GM19395 (cell line): Measurements from ENCODE around the gene PRRT1.
"Not testable (repeated sequence)": the region's sequence is repeated elsewhere in the genome, so short reads cannot be mapped to it uniquely, and the experiment has no call there.

Experiments used
- ATAC-seq: cut with Tn5 transposase; IDR thresholded peaks from one replicate; pipeline ENCODE4 v1.9.1; 2021; ENCODE audit warnings: mild to moderate bottlenecking, moderate library complexity; ENCODE audit not compliant: unreplicated experiment

Gene PRRT1

DNA sequence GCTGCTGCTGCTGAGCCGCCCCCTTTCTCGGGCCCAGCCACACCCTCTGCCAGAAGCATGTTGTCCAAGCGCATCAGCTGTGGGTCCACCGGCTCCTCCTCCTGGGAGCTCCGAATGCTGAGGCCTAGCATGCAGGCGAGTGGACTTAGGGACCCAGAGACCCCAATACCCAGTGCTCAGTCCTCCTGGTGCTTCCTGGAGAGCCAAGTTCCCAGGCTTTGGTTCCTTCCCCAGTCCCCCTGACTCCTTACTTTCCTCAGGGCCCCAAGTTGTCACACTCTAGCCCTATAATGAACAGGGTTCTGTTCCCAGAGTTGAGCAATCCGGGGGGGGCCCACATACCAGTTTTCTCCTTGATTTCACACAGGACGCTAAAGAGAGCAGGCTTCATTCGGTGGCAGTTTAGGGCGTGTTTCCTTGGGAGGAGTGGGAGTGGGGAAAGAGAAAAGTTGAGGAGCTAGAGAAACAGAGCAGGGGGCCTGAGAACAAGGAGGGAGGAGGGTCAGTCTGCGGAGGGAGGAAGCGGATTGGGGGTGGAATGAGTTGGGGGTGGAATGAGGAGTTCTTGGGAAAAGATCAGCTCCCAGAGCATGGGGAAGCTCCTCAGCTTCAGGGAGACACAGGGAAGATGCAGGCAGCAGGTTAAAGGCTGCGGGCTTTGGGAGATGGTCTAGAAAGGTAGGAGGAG lies 36.8 kb upstream of the PRRT1 start:
- ATAC-seq, result no peak

DNA sequence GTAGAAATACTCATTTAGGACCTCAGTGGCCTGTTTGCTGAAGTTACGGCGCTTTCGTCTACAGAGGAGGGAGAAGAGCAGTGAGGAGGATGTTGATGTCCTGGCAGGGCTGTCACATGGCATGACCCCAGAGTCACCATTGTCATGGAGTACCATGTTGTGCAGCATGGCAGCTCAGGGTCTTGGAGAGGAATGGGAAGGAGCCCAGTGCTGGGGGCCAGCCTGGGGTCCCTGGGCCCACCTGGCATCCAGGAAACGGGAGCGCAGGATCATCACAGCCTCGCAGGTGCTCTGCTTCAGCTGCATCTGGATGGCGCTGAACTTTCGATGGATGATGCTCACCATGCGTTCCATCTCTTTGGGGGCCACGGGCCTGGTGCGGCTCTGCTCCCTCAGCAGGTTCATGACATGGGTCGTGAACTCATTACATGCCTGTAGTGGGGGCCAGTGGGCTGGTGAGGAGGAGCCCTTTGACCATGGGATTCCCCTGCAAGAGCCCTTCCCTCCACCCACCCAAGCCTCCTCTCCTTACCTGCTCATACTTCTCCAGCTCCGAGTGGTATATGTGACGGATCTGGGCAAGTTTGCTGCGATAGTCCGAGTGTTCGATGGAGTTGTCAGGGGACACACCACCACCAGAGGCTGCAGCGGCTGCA lies 36.1 kb upstream of the PRRT1 start:
- not testable (repeated sequence) for ATAC-seq

DNA sequence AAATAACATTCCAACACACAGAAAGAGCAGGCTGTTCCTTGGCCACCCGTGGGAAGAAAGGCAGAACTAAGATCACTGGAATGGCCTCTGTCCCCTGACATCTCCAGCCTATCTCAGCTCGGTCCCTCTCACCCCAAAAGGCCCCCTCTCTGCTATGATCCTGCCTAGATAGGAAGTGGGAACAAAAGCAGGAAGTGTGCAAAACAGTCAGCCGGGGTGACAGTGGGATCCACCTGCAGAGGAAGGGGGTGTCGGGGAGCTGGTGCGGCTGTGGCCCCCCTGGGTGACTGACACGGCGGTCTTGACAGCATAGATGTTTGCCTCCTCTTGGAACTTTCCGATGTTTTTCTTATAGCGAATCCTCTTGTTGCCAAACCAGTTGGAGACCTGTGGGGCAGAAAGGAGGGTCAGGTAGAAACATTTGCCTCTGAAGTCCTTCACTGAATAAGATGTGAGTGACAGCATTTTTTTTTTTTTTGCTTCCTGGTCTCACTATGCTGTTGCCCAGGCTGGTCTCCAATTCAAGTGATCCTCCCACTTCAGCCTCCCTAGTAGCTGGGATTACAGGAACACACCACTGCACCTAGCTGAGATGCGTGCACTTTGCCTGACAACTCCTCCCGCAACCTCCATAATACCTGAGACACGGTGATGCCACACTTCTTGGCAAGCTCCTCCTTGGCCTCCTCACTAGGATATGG lies 35.4 kb upstream of the PRRT1 start:
- no peak for ATAC-seq

DNA sequence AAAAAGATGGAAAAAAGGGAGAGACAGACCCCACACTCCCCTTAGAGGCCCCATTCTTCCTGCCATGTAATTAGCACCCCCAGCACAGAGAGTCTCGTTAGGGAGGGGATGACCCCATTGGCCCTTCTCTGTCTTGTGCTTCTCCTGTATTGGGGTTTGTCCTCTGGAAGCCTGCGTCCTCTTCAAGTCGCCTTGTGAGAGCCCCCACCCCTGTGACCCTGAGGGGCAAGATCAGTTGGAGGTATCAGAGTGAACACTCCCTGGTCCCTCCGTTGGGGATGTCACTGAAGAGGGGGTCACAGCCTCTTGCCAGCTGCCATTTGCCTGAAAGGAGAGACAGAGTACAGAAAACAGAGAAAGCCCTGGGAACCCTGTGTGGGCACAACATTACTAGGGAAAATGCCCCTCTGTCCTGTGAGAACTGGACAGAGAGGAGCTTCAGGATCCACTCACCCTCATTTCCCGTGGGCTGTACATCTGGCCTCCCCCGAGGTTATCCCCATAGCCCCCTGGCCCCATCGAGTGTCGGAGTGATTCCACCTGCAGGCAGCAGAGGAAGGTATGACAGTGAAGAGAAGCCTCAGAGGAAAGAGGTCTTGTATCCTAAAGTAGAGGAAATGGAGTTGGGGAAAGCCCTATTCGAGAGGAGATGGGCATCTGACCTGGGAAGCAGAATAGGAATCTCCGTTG lies 34.6 kb upstream of the PRRT1 start:
- not testable (repeated sequence) for ATAC-seq

DNA sequence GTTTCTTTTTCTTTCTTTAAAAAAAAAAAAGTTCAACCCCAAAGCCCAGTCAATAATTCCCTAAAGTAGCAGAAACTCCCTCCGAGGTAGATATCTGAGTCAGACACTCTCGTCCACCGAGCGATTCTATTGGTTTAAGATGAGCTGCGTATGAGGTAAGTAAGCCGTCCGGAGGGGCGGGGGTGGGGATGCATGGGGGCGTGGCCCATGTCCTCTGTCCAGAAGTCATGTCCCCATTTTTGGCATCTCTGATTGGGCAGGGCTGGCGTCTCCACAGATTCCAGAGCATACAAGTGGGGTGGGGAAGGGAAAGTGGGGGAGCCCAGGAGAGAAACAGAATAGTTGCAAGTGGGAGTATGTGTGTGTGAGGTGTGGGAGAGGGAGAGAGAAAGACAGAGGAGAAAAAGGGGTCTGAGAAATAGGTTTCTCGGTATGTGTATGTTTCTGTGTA lies 34.0 kb upstream of the PRRT1 start:
- not testable (repeated sequence) for ATAC-seq

DNA sequence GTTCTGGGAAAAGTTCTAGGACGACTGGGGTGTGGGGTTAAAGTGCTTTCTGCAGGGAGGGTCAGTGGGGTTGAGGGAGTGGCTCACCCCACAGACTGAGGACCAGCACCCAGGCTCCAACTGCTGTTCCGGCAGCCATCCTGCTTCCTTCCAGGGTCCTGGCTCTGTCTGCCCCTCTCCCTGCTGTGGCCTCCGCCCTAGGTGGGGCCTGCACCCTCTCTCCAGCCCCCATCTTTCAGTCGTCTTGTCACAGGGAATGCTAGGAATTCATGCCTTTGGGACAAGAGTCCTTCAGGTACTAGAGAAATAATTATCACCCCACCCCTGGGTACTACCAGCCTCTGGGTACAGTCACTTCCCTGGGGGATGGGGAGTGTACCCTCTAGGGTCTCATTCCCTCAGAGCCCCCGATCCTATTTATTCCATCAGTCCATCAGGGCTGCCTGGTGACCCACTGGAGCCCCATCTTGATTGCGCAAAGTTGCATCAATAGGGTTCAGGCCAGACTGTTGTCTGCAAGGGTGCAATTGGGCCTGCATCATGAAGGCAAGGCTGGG lies 32.4 kb upstream of the PRRT1 start, which contains the start of gene AGER:
Gene AGER, minus strand, starts transcription at position 170 of the 557 bp plus-strand sequence. Its CDS starts 31 bp downstream, at position 139.
- ATAC-seq, result no peak

DNA sequence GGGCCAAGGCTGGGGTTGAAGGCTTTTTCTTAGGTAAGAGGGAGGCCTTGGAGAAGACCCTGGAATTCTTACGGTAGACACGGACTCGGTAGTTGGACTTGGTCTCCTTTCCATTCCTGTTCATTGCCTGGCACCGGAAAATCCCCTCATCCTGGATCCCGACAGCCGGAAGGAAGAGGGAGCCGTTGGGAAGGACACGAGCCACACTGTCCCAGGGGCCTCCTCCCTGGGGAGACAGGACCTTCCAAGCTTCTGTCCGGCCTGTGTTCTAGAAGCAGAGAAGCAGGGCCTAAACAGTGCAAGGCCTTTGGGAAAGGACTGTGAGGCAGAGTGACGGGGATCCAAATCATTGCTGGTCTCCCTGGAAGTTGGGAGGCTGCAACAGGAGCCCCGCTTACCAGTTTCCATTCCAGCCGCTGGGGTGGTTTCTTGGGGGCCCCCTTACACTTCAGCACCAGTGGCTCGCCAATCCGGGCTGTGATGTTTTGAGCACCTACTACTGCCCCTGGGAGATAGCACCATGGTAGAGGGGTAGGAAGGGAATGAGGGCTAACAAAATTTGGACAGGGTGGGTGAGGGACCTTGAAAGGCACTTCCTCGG lies 31.8 kb upstream of the PRRT1 start:
- ATAC-seq, result no peak

DNA sequence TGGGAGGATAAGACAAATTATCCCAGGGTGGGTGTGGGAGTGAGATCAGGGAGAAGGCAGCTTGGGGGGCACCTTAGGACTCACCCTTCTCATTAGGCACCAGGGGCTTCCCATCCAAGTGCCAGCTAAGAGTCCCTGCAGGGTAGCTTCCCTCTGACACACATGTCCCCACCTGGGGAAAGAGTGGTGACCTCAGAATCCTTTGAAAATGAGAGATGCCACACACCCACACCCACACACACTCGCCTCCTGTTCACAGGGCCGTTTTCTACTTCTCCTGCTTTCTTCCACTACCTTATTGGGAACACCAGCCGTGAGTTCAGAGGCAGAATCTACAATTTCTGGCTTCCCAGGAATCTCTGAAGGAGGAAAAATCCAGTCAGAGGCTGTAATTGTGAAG lies 31.3 kb upstream of the PRRT1 start:
- ATAC-seq, result no peak

DNA sequence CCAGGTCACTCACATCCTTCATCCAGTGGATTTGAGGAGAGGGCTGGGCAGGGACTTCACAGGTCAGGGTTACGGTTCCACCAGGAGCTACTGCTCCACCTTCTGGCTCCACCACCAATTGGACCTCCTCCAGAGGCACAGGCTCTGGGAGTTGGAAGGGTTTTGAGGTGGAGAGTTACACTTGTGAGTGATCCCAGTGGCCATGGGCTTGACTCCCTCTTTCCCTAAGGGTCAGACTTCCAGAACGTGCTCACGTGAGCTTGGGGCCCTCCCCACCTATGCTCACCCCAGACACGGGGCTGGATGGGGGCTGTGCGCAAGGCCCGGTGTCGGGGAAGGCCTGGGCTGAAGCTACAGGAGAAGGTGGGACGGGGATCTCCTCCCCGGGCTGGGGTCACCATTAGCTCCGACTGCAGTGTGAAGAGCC lies 30.8 kb upstream of the PRRT1 start:
- ATAC-seq, result no peak

DNA sequence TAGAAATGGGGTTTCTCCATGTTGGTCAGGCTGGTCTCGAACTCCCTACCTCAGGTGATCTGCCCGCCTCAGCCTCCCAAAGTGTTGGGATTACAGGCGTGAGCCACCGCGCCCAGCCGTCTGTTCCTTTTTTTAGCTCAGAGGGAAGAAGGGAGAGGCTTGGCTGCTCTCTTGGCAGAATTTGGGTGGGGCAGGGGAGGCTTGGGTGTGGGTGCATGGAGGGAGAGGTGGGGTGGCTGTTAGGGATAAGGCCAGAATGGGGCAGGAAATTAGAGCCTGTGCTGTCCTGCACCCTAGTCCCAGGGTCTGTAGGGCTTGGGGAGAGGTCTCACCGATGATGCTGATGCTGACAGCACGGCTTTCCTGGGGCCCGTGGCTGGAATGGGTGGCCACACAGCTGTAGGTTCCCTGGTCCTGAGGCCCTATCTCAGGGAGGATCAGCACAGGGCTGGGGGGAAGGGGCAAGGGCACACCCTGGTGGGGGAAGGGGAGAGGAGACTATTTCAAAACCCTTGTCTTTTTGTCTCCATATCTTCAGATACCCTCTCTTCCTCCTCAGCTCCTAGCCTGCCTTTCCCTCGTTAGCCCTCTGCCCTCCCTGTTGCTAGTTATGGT lies 30.3 kb upstream of the PRRT1 start:
- ATAC-seq, result no peak

DNA sequence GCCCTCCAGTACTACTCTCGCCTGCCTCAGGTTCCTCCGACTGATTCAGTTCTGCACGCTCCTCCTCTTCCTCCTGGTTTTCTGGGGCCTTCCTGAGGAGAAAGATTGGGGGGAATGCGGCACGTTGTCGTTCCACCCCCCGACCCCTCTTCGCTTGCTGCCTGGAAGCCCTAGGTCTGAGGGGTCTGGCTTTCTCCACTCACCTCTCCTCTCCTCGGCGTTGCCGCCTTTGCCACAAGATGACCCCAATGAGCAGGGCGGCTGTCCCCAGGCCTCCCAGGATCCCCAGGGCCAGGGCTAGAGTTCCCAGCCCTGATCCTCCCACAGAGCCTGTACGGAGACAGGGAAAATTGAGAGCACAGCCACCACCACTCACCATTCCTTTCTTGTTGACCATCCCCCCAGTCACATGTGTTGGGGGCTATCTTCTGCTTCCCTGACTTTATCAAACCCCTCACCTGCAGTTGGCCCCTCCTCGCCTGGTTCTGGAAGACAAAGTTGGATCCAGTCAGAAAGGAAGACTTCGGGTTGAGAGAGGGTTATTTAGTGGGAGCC lies 29.5 kb upstream of the PRRT1 start:
- ATAC-seq, result no peak

DNA sequence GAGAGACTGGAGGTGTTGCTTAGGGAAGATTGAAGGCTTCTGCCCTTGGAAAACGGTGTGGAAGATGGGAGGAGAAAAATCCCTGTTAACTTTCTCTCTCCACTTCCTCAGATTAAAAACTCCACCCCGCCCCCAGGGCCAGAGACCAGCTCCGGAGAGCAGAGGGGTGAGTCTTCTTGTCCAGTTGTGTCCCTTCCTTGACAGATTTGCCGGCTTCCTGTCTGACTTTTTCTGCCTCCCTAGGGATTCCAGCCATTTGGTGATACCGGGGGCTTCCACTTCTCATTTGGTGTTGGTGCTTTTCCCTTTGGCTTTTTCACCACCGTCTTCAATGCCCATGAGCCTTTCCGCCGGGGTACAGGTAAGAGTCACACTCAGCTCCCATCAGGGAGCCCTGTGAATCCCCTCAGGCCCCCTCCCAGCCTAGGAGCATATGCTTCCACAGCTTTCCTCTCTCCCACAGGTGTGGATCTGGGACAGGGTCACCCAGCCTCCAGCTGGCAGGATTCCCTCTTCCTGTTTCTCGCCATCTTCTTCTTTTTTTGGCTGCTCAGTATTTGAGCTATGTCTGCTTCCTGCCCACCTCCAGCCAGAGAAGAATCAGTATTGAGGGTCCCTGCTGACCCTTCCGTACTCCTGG lies 28.1 kb upstream of the PRRT1 start:
- ATAC-seq, result no peak

DNA sequence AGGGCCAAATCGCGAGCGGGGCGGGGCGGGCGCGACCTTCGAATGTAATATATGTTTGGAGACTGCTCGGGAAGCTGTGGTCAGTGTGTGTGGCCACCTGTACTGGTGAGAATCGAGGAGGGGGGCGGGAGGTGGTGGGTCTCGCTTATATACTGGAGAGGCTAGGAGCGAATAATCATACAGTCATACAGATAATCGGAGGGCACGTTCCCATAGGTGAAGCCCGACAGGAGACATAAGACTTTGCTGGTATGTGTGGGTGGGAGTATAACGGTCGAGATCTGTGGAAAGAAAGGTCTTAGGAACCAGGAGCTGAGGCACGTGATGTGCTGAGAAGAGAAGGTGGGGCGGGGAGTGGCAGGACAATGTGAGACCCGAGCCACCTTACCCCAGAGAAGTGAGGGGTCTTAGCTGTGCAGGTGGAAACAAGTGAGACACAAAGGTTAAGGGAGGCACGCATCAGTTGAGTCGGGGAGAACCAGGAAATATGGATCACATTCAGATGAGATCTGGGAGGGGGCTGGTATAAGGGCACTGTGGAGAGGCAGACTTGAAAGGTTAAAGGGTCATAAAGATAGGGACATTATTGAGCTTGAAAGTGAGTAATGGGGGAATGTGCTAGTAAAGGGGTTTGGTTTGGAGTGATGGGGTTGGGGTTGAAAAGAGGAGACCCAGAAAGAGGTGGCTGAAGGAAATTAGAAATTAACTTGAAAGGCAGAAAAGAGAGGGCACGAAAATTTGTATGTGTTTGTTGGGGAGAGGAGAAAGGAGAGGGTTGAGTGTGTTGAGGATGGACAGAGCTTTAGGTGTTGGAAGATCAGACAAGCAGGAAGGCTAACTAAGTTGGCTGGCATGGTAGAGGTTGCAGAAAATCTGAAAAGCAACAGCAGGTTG lies 27.1 kb upstream of the PRRT1 start:
- ATAC-seq, result peak; percentile 0

DNA sequence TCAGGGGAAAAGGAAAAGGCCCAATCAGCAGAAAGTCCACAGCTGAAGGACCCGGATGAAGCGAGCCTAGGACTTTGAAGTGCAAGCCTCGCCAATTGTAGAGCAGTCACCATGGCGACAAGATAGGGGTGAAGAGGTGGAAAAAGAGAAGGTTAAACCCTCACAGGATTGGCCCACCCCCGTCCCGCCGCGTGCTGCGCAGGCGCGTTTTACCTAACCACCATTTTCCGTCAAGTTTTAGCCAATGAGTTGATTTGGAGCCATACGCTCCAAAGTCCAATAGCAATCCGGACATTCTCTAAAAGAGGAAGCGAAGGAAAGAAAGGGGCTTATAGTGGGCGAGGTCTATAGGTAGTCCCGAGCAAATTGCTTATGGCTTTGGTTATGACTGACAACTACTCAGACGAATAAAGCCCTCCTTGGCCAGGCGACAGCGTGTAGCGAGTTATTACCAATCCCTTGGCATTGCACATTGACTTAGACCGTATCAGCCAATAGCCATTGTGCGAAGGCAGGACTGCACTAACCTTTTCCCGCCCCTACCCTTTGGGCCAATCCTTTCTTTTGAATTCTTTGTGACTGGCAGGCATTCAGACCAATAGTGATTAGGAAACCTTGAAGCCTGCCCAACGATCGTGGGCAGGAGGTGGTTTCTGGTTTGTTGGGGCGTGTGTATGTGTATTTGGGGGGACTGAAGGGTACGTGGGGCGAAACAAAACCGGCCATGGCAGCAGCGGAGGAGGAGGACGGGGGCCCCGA lies 26.2 kb upstream of the PRRT1 start, which contains the start of gene RNF5:
Gene RNF5, plus strand, starts transcription at position 618 of the 759 bp plus-strand sequence. Its CDS starts 107 bp downstream, at position 725.
- peak; percentile 81 for ATAC-seq

DNA sequence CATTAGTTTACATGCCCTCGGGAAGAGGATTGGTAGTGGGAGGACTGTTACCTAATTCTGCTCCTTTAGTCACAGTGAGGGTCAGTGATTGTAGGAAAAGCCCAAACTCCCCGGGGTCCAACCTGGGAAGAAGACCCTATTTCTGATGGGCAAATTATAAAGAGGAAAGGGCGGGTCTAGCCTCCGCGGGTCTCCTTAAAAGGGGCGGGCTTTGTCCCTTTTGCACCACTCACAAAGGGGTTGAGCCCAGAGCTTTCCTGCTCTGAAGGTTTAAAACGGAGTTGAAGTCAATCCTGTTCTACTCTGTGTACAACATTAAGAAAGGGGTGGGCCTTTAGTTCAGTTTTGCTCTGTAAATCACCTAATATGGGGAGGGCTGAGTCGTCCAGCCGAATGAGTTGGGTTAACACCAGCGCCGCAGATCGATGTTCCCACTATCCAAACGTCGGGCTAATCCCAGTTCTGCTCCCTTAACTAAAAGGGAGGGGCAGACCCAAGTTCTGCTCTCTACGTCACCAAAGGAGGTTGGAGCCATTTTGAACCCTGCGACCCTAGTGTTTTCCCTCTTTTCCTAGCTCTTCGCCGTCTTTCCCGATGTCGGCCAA lies 25.5 kb upstream of the PRRT1 start:
- peak; percentile 2 for ATAC-seq

DNA sequence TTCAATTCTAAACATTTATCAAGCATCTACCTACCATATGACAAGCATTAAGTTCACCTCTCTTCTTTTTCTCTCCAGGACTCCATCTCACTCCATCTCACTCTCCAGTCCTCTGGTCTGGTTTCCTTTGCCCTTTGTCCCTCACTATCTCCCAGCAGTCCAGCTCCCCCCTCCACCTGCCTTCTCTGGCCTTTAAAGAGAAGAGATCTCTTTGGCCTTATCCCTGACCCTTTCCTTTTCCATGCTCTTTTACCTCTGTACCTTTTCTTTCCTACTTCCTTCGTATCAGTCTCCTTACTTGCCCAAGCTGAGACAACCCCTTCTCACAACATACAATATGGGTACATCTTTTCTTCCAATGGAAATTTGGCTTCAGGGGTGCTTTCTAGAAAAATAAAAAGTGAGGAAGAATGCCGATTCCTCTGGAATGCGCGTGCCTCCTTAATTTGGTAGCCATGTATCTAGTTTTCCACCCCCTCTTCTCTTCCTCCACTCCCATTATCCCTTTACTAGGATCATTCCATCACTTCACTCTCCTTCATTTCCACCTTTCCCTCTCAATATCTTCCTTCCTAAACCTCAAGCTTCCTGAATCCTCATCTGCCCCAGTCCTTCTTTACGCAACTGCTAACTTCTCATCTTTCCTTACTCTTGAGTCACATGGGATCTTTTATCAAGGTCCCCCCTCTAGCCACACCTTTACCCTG lies 24.9 kb upstream of the PRRT1 start:
- ATAC-seq, result no peak
